Activated naive CD8-positive, alpha-beta T cell treated with anti-CD3 and anti-CD28 coated beads, Interleukin-2, amount 50 U/mL, for 16 hours (primary cell): ENCODE data around the gene DNAH1.

Experiments
- DNase-seq: peaks from one replicate; pipeline ENCODE4 v3.0.0-alpha.2; 2020; ENCODE audit warnings: low read depth, low spot score

Gene DNAH1

DNA sequence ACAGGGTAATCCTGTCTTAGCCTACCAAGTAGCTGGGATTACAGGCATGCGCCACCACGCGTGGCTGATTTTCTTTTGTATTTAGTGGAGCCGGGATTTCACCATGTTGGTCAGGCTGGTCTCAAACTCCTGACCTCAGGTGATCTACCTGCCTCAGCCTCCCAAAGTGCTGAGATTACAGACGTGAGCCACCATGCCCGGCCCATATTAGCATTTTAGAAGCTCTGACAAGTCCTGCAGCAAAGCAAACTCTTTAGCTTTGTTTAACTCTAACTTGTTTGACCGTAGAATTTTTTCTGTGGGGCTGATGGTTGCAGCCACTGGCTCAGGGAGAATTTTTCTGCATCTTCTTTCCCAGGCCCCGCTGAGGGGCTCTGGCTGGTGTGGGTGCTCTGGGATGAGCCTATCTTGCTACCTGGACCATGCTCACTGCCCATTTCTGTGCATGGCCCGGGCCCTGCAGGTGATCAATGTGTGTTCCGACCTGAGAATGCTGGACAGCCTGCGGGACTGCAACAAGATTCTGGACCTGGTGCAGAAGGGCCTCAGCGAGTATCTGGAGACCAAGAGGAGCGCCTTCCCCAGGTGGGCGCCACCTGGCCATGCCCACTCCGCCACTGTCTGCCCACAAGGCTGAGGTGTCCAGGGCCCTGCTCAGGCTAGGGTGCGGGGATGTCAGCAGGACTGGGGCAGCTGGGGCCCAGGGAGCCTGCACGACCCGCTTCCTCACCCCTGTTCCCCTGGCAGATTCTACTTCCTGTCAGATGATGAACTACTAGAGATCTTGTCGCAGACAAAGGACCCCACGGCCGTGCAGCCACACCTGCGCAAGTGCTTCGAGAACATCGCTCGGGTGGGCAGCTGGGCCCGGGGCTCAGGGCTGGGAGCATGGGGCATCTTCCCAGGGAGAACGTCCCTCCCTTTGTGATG is 41.3 kb downstream of the DNAH1 start:
- DNase-seq = no peak

- no peak for DNase-seq
These were observed 42.3 kb downstream of the DNAH1 start for GRCh38 chr3:52358362-52358940.

GRCh38 chr3:52359116-52359855 is 43.2 kb downstream of the DNAH1 start:
- no peak for DNase-seq

GRCh38 chr3:52361011-52361410 is 44.9 kb downstream of the DNAH1 start:
- DNase-seq = no peak

GRCh38 chr3:52361454-52361853 is 45.3 kb downstream of the DNAH1 start:
- DNase-seq = no peak

DNA sequence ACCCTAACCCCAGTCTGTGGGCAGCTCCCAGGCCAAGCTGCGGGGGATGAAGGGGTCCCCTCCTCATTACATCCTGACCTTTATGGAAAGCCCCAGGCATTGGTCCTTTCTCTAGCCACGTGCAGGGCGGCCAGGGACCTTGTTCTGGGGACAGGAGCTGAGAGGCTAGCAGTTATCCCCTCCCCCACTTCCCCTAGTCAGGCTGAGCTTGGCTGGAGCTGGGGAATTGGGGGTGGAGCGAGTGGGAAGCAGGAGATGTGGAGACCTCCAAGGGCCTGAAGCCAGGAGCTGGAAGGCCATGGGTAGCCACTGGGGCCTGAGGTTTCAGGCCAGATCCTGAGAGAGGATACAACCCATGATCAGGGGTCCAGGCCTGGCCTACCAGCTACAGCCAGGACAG is 45.8 kb downstream of the DNAH1 start:
- no peak for DNase-seq

DNA sequence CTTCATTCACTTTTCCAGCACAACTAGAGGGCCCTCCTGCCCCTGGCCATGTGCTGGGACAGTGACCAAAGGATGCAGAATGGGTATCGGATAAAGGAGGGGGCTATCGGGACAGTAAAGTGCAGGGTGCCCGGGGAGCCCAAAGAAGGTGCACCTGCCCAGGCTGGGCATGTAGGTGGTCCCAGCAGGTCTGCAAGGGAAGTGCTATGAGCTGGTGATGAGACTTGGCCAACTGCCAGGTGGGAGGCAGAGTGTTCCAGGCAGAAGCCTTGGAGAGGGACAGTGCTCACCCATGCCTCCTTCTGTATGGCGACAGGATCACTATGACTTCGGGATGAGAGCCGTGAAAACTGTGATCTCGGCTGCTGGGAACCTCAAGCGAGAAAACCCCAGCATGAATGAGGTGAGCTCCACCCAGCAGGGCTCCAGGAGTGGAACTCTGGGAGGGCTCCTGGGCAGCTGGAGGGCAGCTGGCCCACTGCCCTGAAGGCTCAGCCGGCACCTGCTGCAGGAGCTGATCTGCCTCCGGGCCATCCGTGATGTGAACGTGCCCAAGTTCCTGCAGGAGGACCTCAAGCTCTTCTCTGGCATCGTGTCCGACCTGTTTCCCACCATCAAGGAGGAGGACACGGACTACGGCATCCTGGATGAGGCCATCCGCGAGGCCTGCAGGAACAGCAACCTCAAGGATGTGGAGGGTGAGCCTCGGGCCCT is 48.4 kb downstream of the DNAH1 start:
- DNase-seq = no peak

- DNase-seq = no peak
These were observed 50.4 kb downstream of the DNAH1 start for GRCh38 chr3:52366527-52366926.

DNA sequence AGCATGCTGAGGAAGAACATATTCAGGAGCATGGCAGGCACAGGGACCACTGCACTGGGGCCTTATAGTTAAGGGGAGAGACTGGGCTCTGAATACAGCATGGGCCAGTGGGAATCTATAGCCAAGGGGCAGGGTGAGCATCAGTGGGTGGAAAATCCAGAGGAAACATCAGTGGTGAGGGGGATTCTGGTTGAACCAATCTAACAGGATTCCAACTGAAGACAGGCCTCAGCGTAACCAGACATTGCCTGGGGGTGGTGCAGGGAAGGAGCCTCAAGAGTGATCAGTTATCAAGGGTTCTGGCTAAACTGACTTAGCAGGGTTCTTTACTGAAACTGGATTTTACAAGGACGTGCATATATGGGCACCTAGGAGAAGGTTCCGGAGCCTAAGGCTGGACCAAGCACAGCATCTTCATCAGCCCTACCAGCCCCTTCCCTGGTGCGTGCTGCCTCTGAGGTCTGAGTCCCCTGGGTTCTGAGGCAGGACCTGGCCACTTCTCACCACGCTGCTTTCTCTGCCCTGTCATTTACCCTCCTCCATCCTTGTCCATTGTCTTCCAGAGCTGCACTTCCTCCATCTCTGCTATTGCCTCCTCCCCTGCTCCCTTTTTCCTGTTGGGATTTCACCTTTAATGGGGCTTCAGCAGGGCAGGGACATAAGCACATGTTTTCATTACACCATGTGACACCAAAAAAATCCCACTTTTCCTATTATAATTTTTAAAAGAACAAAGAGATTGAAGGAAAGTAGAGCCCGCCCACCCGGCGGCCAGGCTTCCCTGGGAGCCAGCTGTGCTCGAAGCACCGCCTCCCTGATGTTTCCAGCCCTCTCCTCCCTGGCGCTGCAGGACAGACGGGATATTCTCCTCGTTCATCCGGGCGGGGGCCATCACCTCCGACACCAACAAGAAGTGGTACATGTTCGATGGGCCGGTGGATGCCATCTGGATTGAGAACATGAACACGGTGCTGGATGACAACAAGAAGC is 52.1 kb downstream of the DNAH1 start:
- DNase-seq = no peak

GRCh38 chr3:52370531-52370930 is 54.4 kb downstream of the DNAH1 start:
- no peak for DNase-seq

DNA sequence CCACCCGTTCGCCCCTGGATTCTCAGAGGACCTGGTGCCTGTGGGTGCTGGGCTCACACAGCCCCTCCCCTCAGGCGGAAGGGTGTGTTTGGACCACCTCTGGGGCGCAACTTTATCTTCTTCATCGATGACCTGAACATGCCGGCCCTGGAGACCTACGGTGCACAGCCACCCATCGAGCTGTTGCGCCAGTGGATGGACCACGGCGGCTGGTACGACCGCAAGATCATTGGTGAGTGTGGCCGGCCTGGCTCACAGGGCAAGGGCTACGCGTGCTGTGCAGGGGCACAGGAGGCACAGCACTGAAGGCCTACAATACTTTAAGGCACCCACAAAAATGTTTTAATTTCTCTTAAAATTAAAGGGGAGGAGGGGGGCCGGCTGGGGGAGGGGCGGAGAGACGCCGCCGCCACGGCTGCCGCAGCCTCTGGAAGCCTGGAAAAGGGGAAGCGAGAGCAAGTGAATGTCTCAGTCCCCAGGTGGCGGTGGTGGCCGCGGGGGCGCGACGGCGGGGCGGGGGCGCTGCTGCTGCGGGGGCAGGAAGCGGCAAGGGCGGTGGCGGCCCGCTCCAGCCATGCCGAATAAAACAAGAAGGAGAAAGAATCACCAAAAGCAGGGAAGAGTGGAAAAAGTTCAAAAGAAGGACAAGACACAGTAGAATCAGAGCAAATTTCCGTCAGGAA is 56.8 kb downstream of the DNAH1 start:
- DNase-seq = no peak

- no peak for DNase-seq
These were observed 57.6 kb downstream of the DNAH1 start for GRCh38 chr3:52373676-52374075.

DNA sequence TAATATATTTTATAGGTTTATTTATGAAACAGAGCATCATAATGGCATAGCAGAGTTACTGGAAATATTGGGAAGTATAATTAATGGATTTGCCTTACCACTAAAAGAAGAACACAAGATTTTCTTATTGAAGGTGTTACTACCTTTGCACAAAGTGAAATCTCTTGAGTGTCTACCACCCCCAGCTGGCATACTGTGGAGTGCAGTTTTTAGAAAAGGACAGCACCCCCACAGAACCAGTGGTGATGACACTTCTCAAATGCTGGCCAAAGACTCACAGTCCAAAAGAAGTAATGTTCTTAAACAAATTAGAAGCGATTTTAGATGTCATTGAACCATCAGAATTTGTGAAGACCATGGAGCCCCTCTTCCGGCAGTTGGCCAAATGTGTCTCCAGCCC is 58.1 kb downstream of the DNAH1 start:
- no peak for DNase-seq

- no peak for DNase-seq
These were observed 63.5 kb downstream of the DNAH1 start for GRCh38 chr3:52379610-52380009.

GRCh38 chr3:52380023-52380422 is 63.9 kb downstream of the DNAH1 start:
- no peak for DNase-seq

- DNase-seq = no peak
These were observed 65.5 kb downstream of the DNAH1 start for GRCh38 chr3:52381623-52382022.

GRCh38 chr3:52383446-52383845 is 67.3 kb downstream of the DNAH1 start:
- no peak for DNase-seq

DNA sequence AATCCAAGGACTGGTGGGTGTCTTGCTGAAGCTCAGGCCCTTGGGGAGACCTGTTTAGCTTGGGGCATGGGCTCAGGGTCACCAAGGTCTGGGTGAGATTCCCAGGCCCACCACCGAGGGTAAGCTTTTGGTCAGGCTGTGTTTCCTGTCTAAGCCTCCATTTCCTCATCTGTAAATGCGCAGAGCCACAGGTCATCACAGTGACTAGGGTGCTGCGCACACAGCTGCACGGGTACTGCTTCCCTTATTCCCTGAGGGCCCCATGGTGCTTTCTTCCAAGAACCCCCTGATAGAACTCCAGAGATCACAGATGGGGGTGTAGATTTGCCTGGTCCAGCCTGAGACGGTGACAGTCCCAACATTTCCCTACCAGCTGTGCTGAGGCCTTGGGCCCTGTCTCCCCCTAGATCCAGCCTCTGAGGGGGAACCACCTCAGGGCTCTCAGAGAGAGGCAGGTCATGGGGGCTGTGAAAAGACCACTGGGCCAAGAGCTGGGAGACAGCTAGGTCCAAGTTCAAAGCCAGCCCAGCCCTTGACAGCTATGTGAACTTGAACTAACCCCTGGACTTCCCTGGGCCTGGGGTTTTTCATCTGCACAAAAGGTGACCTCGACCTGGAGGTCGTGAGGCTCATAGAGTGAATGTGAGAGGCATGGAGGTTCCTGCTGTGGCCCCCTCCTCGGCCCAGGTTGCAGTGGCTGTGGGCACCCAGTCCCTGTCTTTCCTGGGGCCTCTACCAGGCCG is 68.1 kb downstream of the DNAH1 start:
- no peak for DNase-seq

DNA sequence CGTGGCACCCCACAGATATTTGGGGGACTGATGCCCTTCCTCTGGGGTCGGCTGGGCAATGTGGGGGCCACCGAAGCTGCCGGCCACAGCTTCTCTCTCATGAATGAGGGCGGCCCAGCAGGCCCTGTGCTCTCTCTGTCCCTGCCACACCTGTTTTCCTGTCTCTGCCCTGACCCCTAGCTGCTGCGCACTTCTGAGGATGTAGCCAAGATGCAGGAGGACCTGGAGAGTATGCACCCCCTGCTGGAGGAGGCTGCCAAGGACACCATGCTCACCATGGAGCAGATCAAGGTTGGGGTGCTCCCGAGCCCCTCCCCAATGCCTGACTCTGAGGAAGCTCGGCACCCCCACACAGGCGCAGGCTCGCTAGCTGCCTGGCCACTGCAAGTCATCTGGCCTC is 69.0 kb downstream of the DNAH1 start:
- no peak for DNase-seq
